H1 (cell line): ENCODE results near the gene KCNMA1. TPM values are rescaled to one million over a fixed set of nuclear protein-coding genes. Genes with fewer than 3 reads are reported as not detected.

ENCODE experiments used
- CTCF ChIA-PET: fragments of 300-600 bp; sonication (Branson Sonifier 250); formaldehyde crosslinking; loops from one replicate; lab custom pipeline; 2021; ENCODE audit not compliant: partially characterized antibody; lab: Charles Lee
- POLR2A ChIA-PET: fragments of 300-600 bp; sonication (Branson Sonifier 250); formaldehyde crosslinking; loops from one replicate; lab custom pipeline; 2021; ENCODE audit warnings: inconsistent platforms; ENCODE audit not compliant: partially characterized antibody; lab: Charles Lee
- DNase-seq, 2 experiments: peaks; one replicate each; pipeline versions ENCODE4 v3.0.0 to v3.0.0-alpha.2; 2010 to 2022; ENCODE audit warnings: low spot score in 2 of 2, low read depth in 1 of 2, mixed read lengths in 1 of 2
- FAIRE-seq: peaks from 2 replicates; lab custom pipeline; 2011; peaks lifted over from hg19 to GRCh38; lab: Jason Lieb, UNC
- H2AFZ ChIP-seq: 2 replicates; pipeline ENCODE4 v1.8.1; 2012; ENCODE audit warnings: low read length, inconsistent platforms
- H2AK5ac ChIP-seq: 2 replicates; pipeline ENCODE4 v1.6.1; 2013; ENCODE audit warnings: low read depth, low read length
- H2BK120ac ChIP-seq: replicated peaks from 2 replicates; pipeline ENCODE3; 2013; ENCODE audit warnings: low read depth, low read length, inconsistent platforms
- H2BK12ac ChIP-seq: 2 replicates; pipeline ENCODE4 v1.6.1; 2013; ENCODE audit warnings: low read depth, low read length
- H2BK15ac ChIP-seq: 2 replicates; pipeline ENCODE4 v1.6.1; 2013; ENCODE audit warnings: low read length
- H2BK20ac ChIP-seq: 2 replicates; pipeline ENCODE4 v1.6.1; 2013; ENCODE audit warnings: low read length
- H2BK5ac ChIP-seq: 2 replicates; pipeline ENCODE4 v1.6.1; 2013; ENCODE audit warnings: low read depth, low read length
- H3K14ac ChIP-seq: 2 replicates; pipeline ENCODE4 v1.6.1; 2013; ENCODE audit warnings: inconsistent platforms; ENCODE audit not compliant: insufficient read length
- H3K18ac ChIP-seq: 2 replicates; pipeline ENCODE4 v1.6.1; 2013; ENCODE audit warnings: low read length; ENCODE audit errors: extremely low read depth
- H3K23ac ChIP-seq: 2 replicates; pipeline ENCODE4 v1.6.1; 2013; ENCODE audit warnings: inconsistent platforms; ENCODE audit not compliant: insufficient read length
- H3K23me2 ChIP-seq: 2 replicates; pipeline ENCODE4 v1.6.1; 2013; ENCODE audit warnings: low read depth, low read length
- H3K27ac ChIP-seq: 2 replicates; pipeline ENCODE4 v1.6.1; 2011; ENCODE audit warnings: low read depth, low read length, inconsistent platforms
- H3K27me3 ChIP-seq, 4 experiments: replicated peaks in 1 of 4; 1 replicate in 1 of 4; 2 replicates in 3 of 4; pipeline versions ENCODE4 v1.6.1 to v1.8.1; 2011 to 2013; ENCODE audit warnings: low read length in 3 of 4, mild to moderate bottlenecking in 3 of 4, inconsistent platforms in 2 of 4, mixed read lengths in 2 of 4, moderate library complexity in 1 of 4; ENCODE audit not compliant: control insufficient read depth in 3 of 4, insufficient read depth in 3 of 4; ENCODE audit errors: extremely low read depth in 1 of 4
- H3K36me3 ChIP-seq, 4 experiments: 2 replicates each; pipeline versions ENCODE4 v1.6.1 to v1.8.1; 2011 to 2013; ENCODE audit warnings: mild to moderate bottlenecking in 4 of 4, low read length in 3 of 4, moderate library complexity in 2 of 4, control low read depth in 1 of 4, inconsistent platforms in 1 of 4; ENCODE audit not compliant: insufficient read depth in 4 of 4, control insufficient read depth in 2 of 4
- H3K4ac ChIP-seq: replicated peaks from 2 replicates; pipeline ENCODE3; 2013; ENCODE audit warnings: low read length, low read depth, mixed read lengths, inconsistent platforms; ENCODE audit not compliant: insufficient read length
- H3K4me1 ChIP-seq, 4 experiments: replicated peaks in 1 of 4; 1 replicate in 1 of 4; 2 replicates in 3 of 4; pipeline versions ENCODE4 v1.6.1 to v1.8.1; 2011 to 2013; ENCODE audit warnings: low read length in 3 of 4, inconsistent platforms in 2 of 4, mixed read lengths in 1 of 4; ENCODE audit not compliant: insufficient read depth in 4 of 4, control insufficient read depth in 3 of 4
- H3K4me2 ChIP-seq, 2 experiments: 2 replicates each; pipeline versions ENCODE4 v1.6.1 to v1.8.1; 2011 to 2013; ENCODE audit warnings: low read depth in 2 of 2, low read length in 2 of 2, control low read depth in 1 of 2, inconsistent platforms in 1 of 2, mild to moderate bottlenecking in 1 of 2; ENCODE audit not compliant: insufficient read depth in 1 of 2
- H3K4me3 ChIP-seq, 4 experiments: fragments of 200-600, 300-600 bp in 1 of 4; sonication (generic), shearing (Covaris generic), sonication (Bioruptor Twin) in 1 of 4; 2 replicates each; pipeline versions ENCODE4 v1.5.1 to v1.8.1; 2011 to 2016; ENCODE audit warnings: low read length in 4 of 4, low read depth in 3 of 4, control low read depth in 2 of 4, inconsistent platforms in 2 of 4, mild to moderate bottlenecking in 2 of 4, mixed read lengths in 1 of 4, moderate library complexity in 1 of 4; ENCODE audit not compliant: insufficient read depth in 2 of 4; ENCODE audit errors: extremely low read depth in 1 of 4
- H3K56ac ChIP-seq: replicated peaks from 2 replicates; pipeline ENCODE3; 2013; ENCODE audit warnings: low read depth, mild to moderate bottlenecking, mixed read lengths, low read length, inconsistent platforms; ENCODE audit not compliant: insufficient read length
- H3K79me1 ChIP-seq: 2 replicates; pipeline ENCODE4 v1.6.1; 2013; ENCODE audit warnings: low read depth, low read length, control low read depth
- H3K79me2 ChIP-seq, 2 experiments: 2 replicates each; pipeline versions ENCODE4 v1.6.1 to v1.8.1; 2012 to 2013; ENCODE audit warnings: low read length in 2 of 2, mild to moderate bottlenecking in 2 of 2, inconsistent platforms in 1 of 2; ENCODE audit not compliant: insufficient read depth in 2 of 2, control insufficient read depth in 1 of 2
- H3K9ac ChIP-seq, 4 experiments: replicated peaks in 1 of 4; 1 replicate in 1 of 4; 2 replicates in 3 of 4; pipeline versions ENCODE4 v1.6.1 to v1.8.1; 2011 to 2013; ENCODE audit warnings: low read depth in 3 of 4, low read length in 3 of 4, control low read depth in 2 of 4, mild to moderate bottlenecking in 2 of 4, moderate library complexity in 2 of 4, inconsistent platforms in 1 of 4; ENCODE audit errors: extremely low read depth in 1 of 4
- H3K9me3 ChIP-seq, 2 experiments: 2 replicates each; pipeline versions ENCODE4 v1.6.1 to v1.8.1; 2012 to 2013; ENCODE audit warnings: mild to moderate bottlenecking in 2 of 2, moderate library complexity in 2 of 2, control low read depth in 1 of 2, inconsistent platforms in 1 of 2, low read depth in 1 of 2, low read length in 1 of 2, mixed read lengths in 1 of 2; ENCODE audit not compliant: insufficient read depth in 2 of 2
- H4K20me1 ChIP-seq, 2 experiments: replicated peaks in 1 of 2; 2 replicates each; pipeline versions ENCODE3 to v1.8.1; 2011 to 2013; ENCODE audit warnings: inconsistent platforms in 2 of 2, low read length in 2 of 2, mild to moderate bottlenecking in 1 of 2; ENCODE audit not compliant: insufficient read depth in 2 of 2, control insufficient read depth in 1 of 2
- H4K5ac ChIP-seq: 2 replicates; pipeline ENCODE4 v1.6.1; 2013; ENCODE audit warnings: low read length, low read depth, mixed read lengths, inconsistent platforms; ENCODE audit not compliant: insufficient read length
- H4K8ac ChIP-seq: 2 replicates; pipeline ENCODE4 v1.8.0; 2013; ENCODE audit warnings: mild to moderate bottlenecking, moderate library complexity, low read length, inconsistent platforms; ENCODE audit not compliant: insufficient read depth; ENCODE audit errors: extremely low read depth
- H4K91ac ChIP-seq: replicated peaks from 2 replicates; pipeline ENCODE3; 2013; ENCODE audit warnings: low read length, mixed read lengths, inconsistent platforms; ENCODE audit not compliant: insufficient read length
- CREB1 ChIP-seq: IDR thresholded peaks from 2 replicates; pipeline ENCODE4 v1.6.1; 2012; ENCODE audit warnings: inconsistent platforms
- CTBP2 ChIP-seq: IDR thresholded peaks from 2 replicates; pipeline ENCODE4 v1.7.0; 2011; ENCODE audit warnings: borderline replicate concordance, mild to moderate bottlenecking, moderate library complexity, mixed read lengths, low read length; ENCODE audit not compliant: insufficient read depth, insufficient read length
- NANOG ChIP-seq: IDR thresholded peaks from 2 replicates; pipeline ENCODE4 v1.6.1; 2011; ENCODE audit warnings: low read length, low read depth, mild to moderate bottlenecking, inconsistent platforms; ENCODE audit not compliant: insufficient read depth, poor library complexity, severe bottlenecking
- TEAD4 ChIP-seq: IDR thresholded peaks from 2 replicates; pipeline ENCODE4 v1.6.1; 2012; ENCODE audit warnings: low read depth, low read length, inconsistent platforms, mixed read lengths
- whole genome bisulfite sequencing, 2 experiments: shearing (Covaris generic) in 1 of 2; methylation state at CpG; one replicate each; pipeline versions ENCODE4 v1.1.6 to v1.1.7; 2013 to 2015; ENCODE audit warnings: low lambda C conversion rate in 2 of 2, mixed read lengths in 2 of 2, inconsistent platforms in 1 of 2, low coverage in 1 of 2, missing lambda C conversion rate in 1 of 2; ENCODE audit not compliant: insufficient replicate concordance in 2 of 2, insufficient coverage in 1 of 2, insufficient read length in 1 of 2; ENCODE audit errors: extremely low coverage in 1 of 2, missing lambda C conversion rate in 1 of 2; 5-methylcytosine and 5-hydroxymethylcytosine counted together
- polyA plus RNA-seq, 7 experiments: library from polyadenylated mRNA; depleted of rRNA in 3 of 7; stranded (reverse) in 5 of 7; unstranded in 2 of 7; fragments of >200 nt in 5 of 7; fragments of 200-250 nt in 2 of 7; gene quantifications; 1 replicate in 5 of 7; 2 replicates in 1 of 7; 4 replicates in 1 of 7; pipeline versions ENCODE4 v1.2.1 to v1.2.3, GENCODE V29; 2011 to 2013; ENCODE audit warnings: missing spikeins in 2 of 7, mixed read lengths in 2 of 7
- total RNA-seq: library from RNA; stranded (reverse); fragmentation: NEBNext Ultra II Directional; extraction: Animal tissue kit (Norgen Biotek cat#: 25700); gene quantifications from 2 replicates; pipeline ENCODE4 v1.2.1, GENCODE V29; 2021

The KCNMA1 gene
- total and polyA plus RNA-seq, 2 of the 8 experiments (the other 6 are each of a cell fraction or from before 2014, with no cell fraction given), result 10.2 to 11.1 TPM

DNA sequence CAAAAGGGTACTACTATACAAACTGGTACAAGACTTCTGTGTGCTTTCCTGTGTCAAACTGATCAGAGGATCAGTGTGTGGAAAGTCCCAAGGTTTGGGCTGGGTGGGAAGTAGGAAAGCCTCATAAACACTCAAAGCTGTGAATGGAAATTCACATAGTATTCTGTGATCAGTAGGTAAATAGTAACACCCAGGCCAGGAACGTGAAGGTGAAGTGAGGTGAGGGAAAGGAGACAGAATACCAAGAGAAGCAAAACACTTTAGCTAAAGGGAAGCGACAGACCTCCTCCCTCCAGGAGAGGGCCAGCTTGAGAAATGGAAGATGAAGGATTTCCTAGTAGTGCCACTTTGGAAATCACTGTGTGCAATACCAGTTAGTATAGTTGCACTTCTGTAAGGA is 451.9 kb downstream of the KCNMA1 start:
- POLR2A ChIA-PET, result interaction anchor here (0.7 kb wide), 1 partner anchor 1206 kb away, joined by 4 read pairs; no protein-coding TSS in a partner anchor

More for the DNA sequence above, 451.9 kb downstream of the KCNMA1 start:
- peaks cover 0 to 6% (median 3%) of the 10 kb centered on the region in 4 experiments; a peak in 4 of 7 replicates for H3K4me1 ChIP-seq
- no peaks in the 10 kb centered on the region for H3K36me3 ChIP-seq
- WGBS, 2 experiments, result 40% methylated on average over 2 of the region's 2 CpGs; no CpG with 5 or more reads in 1 of the 2 experiments
- TF ChIP-seq TEAD4 (no peak), CTBP2 (no peak), CREB1 (no peak), NANOG (no peak)
- no peaks in the 10 kb centered on the region for H3K9me3 ChIP-seq
- no peak overlapping the region for H2BK15ac ChIP-seq
- H3K27me3 ChIP-seq, result no peaks in the 10 kb centered on the region
- no peak overlapping the region for H3K4me3 ChIP-seq
- FAIRE-seq, result peak; percentile 45
- H3K4me2 ChIP-seq, result peak overlapping the region; percentile 11 to 25; a peak in 1 of 4 replicates
- no peak overlapping the region for H3K14ac ChIP-seq
- CTCF ChIA-PET, result interaction anchor here (1.3 kb wide), 1 partner anchor 53 kb away, joined by 3 read pairs; no protein-coding TSS in a partner anchor
- no peak overlapping the region for H4K5ac ChIP-seq
- no peak for DNase-seq
- H2BK120ac ChIP-seq, result no peak overlapping the region
- no peak overlapping the region for H2AK5ac ChIP-seq
- no peak overlapping the region for H3K9ac ChIP-seq
- H2BK5ac ChIP-seq, result no peak overlapping the region
- no peak overlapping the region for H3K27ac ChIP-seq
- no peak overlapping the region for H3K4ac ChIP-seq
- no peaks in the 10 kb centered on the region; the same call in 1 of the 2 replicates for H3K23me2 ChIP-seq
- H3K23ac ChIP-seq, result no peak overlapping the region
- no peaks in the 10 kb centered on the region for H3K79me2 ChIP-seq
- H3K79me1 ChIP-seq, result no peaks in the 10 kb centered on the region
- no peak overlapping the region for H4K8ac ChIP-seq
- no peak overlapping the region for H2AFZ ChIP-seq
- peak overlapping the region; percentile 20; the same call in 1 of the 2 replicates for H3K18ac ChIP-seq
- H4K91ac ChIP-seq, result no peak overlapping the region
- no peak overlapping the region; the same call in 1 of the 2 replicates for H2BK12ac ChIP-seq
- H4K20me1 ChIP-seq, result no peaks in the 10 kb centered on the region
- H3K56ac ChIP-seq, result no peak overlapping the region
- no peak overlapping the region for H2BK20ac ChIP-seq
